ENCODE data around the gene TNIP2. TPM values are rescaled to one million over a fixed set of nuclear protein-coding genes. Genes with fewer than 3 reads are reported as not detected.
A peak's percentile ranks its signal among the peaks of the same experiment; 100 is the strongest.
"Not testable (repeated sequence)": the region's sequence is repeated elsewhere in the genome, so short reads cannot be mapped to it uniquely, and the experiment has no call there.

TNIP2 gene
- total and polyA plus RNA-seq, 10 donors = 32.7 to 53.5 (median 47.9) TPM

DNA sequence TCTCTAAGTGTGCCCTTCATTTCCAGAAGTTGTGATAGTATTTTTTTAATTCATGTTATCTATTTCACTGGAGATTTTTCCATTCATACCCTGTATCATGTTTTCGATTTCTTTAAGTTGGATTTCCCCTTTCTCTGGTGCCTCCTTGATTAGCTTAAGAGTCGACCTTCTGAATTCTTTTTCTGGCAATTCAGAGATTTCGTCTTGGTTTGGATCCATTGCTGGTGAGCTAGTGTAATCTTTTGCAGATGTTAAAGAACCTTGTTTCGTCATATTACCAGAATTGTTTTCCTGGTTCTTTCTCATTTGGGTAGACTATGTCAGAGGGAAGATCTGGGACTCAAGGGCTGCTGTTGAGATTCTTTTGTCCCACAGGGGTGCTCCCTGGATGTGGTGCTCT lies 27.7 kb upstream of the TNIP2 start:
- Histone ChIP-seq H3K27me3 (replicated peaks in 1 of 7) (no peaks in the 10 kb centered on the region), H3K36me3 (no peaks in the 10 kb centered on the region), H3K9me3 (peaks cover 0 to 33% (median 20%) of the 10 kb centered on the region in 8 donors), H3K4me3 (no peak overlapping the region), H3K27ac (no peak overlapping the region), H3K4me1 (peaks cover 28 to 40% (median 37%) of the 10 kb centered on the region in 6 donors)
- 81 to 92% (median 89%) methylated on average over 4 of the region's 4 CpGs for WGBS, 5 donors
- DNase-seq = no peak
- no peak for TF ChIP-seq POLR2A (IDR thresholded peaks at IDR 0.05)
- TF ChIP-seq, protein P1, sequence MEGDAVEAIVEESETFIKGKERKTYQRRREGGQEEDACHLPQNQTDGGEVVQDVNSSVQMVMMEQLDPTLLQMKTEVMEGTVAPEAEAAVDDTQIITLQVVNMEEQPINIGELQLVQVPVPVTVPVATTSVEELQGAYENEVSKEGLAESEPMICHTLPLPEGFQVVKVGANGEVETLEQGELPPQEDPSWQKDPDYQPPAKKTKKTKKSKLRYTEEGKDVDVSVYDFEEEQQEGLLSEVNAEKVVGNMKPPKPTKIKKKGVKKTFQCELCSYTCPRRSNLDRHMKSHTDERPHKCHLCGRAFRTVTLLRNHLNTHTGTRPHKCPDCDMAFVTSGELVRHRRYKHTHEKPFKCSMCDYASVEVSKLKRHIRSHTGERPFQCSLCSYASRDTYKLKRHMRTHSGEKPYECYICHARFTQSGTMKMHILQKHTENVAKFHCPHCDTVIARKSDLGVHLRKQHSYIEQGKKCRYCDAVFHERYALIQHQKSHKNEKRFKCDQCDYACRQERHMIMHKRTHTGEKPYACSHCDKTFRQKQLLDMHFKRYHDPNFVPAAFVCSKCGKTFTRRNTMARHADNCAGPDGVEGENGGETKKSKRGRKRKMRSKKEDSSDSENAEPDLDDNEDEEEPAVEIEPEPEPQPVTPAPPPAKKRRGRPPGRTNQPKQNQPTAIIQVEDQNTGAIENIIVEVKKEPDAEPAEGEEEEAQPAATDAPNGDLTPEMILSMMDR (IDR thresholded peaks at IDR 0.05 in 8 of 11, conservative IDR thresholded peaks at IDR 0.05 in 3 of 11) = no peak
- TF ChIP-seq POLR2AphosphoS5 (IDR thresholded peaks at IDR 0.05) = no peak
- intact Hi-C loops (cut with DNase I; ENCODE audit: low total_unique reads) = no loop called here

DNA sequence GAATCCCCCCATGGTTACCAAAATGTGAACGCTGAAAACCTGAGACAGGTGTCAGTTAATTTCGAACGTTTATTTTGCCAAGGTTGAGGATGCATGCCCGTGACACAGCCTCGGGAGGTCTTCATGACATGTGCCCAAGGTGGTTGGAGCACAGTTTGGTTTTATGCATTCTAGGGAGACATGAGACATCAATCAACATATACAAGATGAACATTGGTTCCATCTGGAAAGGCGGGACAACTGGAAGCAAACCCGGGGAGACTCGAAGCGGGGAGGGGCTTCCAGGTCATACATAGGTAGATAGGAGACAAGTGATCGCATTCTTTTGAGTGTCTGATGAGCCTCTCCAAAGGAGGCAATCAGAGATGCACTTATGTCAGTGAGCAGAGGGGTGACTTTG lies 25.8 kb upstream of the TNIP2 start:
- no peak overlapping the region for H3K27ac ChIP-seq
- intact Hi-C loops (cut with DNase I; ENCODE audit: low total_unique reads) = no loop called here
- TF ChIP-seq, protein P1 (IDR thresholded peaks at IDR 0.05 in 8 of 11, conservative IDR thresholded peaks at IDR 0.05 in 3 of 11) = no peak
- TF ChIP-seq POLR2A (IDR thresholded peaks at IDR 0.05) = no peak
- no peak for TF ChIP-seq POLR2AphosphoS5 (IDR thresholded peaks at IDR 0.05)
- DNase-seq = peak; percentile 12
- H3K4me3 ChIP-seq = no peak overlapping the region
- H3K27me3 ChIP-seq (replicated peaks in 1 of 7) = no peaks in the 10 kb centered on the region
- H3K9me3 ChIP-seq = peaks cover 0 to 33% (median 20%) of the 10 kb centered on the region in 8 donors
- H3K36me3 ChIP-seq = no peaks in the 10 kb centered on the region
- 91 to 94% (median 92%) methylated on average over 10 of the region's 10 CpGs for WGBS, 5 donors
- peaks cover 14 to 21% (median 18%) of the 10 kb centered on the region in 6 donors for H3K4me1 ChIP-seq

DNA sequence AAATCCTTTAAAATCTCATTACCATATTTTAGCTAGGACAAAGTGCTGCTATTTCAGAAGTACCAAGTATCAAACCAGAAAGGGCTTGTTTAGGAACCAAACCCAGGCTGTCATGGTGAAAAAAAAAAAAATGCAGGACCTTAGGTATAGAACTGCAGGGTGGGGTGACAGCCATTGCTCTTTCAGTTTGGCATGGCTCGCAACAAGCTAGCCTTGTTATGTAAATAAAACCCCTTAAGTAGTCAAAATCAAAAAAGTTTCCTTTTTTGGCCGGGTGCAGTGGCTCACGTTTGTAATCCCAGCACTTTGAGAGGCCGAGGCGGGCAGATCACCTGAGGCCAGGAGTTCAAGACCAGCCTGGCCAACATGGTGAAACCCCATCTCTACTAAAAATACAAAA lies 24.5 kb upstream of the TNIP2 start:
- H3K27ac ChIP-seq; H3K36me3 ChIP-seq; H3K4me3 ChIP-seq; H3K27me3 ChIP-seq (replicated peaks in 1 of 7); H3K4me1 ChIP-seq; intact Hi-C loops (cut with DNase I; ENCODE audit: low total_unique reads); DNase-seq: not testable (repeated sequence)
- peaks cover 0 to 33% (median 20%) of the 10 kb centered on the region in 8 donors for H3K9me3 ChIP-seq
- WGBS, 5 donors = 86 to 99% (median 93%) methylated on average over 5 of the region's 5 CpGs

DNA sequence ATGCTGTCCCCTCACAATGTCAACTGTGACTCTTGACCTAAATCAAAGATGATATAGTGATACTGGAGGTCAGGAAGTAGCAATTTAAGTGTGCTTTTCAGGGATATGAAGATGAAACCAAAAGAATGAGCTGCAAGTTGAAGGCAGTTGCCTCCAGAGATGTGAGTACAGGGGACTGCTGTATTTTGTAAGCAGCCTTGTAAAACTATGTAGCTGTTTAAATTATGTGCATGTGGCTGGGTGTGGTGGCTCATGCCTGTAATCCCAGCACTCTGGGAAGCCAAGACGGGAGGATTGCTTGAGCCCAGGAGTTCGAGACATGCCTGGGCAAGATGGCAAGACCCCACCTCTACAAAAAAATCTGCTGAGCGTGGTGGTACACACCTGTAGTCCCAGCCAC lies 15.1 kb upstream of the TNIP2 start:
- Histone ChIP-seq H3K36me3 (no peaks in the 10 kb centered on the region), H3K4me1 (peaks cover 0 to 49% (median 22%) of the 10 kb centered on the region in 6 donors), H3K27ac (peak overlapping the region in 3 of 8 donors; percentile 45 to 69 (median 61)), H3K9me3 (no peaks in the 10 kb centered on the region), H3K27me3 (replicated peaks in 1 of 7) (no peaks in the 10 kb centered on the region), H3K4me3 (no peak overlapping the region)
- 86 to 93% (median 90%) methylated on average over 3 of the region's 3 CpGs for WGBS, 5 donors
- intact Hi-C loops (cut with DNase I; ENCODE audit: low total_unique reads) = no loop called here
- no peak for DNase-seq
- TF ChIP-seq POLR2AphosphoS5 (IDR thresholded peaks at IDR 0.05) (no peak), POLR2A (IDR thresholded peaks at IDR 0.05) (no peak)
- TF ChIP-seq, protein P1 (IDR thresholded peaks at IDR 0.05 in 8 of 11, conservative IDR thresholded peaks at IDR 0.05 in 3 of 11) = no peak

DNA sequence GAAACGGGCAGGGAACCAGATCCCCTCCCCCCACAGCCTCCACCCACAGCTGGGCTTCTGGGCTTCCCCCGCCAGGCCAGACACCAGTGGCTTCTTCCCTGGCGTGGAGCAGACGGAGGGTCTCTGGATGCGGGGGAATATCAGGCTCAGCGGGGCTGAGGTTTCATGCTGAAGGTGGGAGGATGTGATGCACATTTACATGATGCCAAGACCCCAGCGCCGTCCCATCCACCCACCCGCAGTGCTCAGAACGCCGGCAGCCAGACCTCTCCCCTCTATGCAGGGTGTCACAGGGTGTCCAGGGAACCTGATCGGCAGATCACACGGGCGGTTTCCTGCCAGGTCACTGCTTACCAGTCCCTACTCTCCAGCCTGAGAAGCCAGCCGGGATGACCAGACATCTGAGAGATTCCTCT lies 12.8 kb upstream of the TNIP2 start:
- WGBS, 5 donors = 71 to 87% (median 77%) methylated on average over 15 of the region's 15 CpGs
- intact Hi-C loops (cut with DNase I; ENCODE audit: low total_unique reads) = loop anchor here (10.0 kb wide), 2 partner anchors 46 to 86 kb away; no protein-coding TSS in a partner anchor

More for the DNA sequence above, 12.8 kb upstream of the TNIP2 start:
- DNase-seq = peak; percentile 71
- Histone ChIP-seq H3K27ac (no peak overlapping the region), H3K27me3 (replicated peaks in 1 of 7) (no peaks in the 10 kb centered on the region), H3K9me3 (no peaks in the 10 kb centered on the region), H3K4me1 (peaks cover 0 to 59% (median 27%) of the 10 kb centered on the region in 6 donors), H3K4me3 (no peak overlapping the region), H3K36me3 (no peaks in the 10 kb centered on the region)
- no peak for TF ChIP-seq POLR2A (IDR thresholded peaks at IDR 0.05)
- TF ChIP-seq POLR2AphosphoS5 (IDR thresholded peaks at IDR 0.05) = no peak
- TF ChIP-seq, protein P1 (IDR thresholded peaks at IDR 0.05 in 8 of 11, conservative IDR thresholded peaks at IDR 0.05 in 3 of 11) = no peak

Measured in spleen (tissue), 11 donors.